WTC11 (cell line): ENCODE measurements around the gene PIK3C2G.

ENCODE experiments used
- E2F1 ChIP-seq: sonication (generic); formaldehyde crosslinking; IDR thresholded peaks from 2 replicates; pipeline ENCODE4 v1.8.0; 2022; ENCODE audit warnings: mild to moderate bottlenecking, missing genetic modification reagents
- ESRRA ChIP-seq: sonication (generic); formaldehyde crosslinking; IDR thresholded peaks from 2 replicates; pipeline ENCODE4 v1.8.1; 2022; ENCODE audit warnings: mild to moderate bottlenecking, missing genetic modification reagents, borderline replicate concordance
- FOXP1 ChIP-seq: sonication (generic); formaldehyde crosslinking; IDR thresholded peaks from 2 replicates; pipeline ENCODE4 v1.8.0; 2022; ENCODE audit warnings: missing genetic modification reagents, mild to moderate bottlenecking, moderate library complexity, borderline replicate concordance
- HMGXB4 ChIP-seq: sonication (generic); formaldehyde crosslinking; IDR thresholded peaks from 2 replicates; pipeline ENCODE4 v1.8.1; 2023; ENCODE audit warnings: mild to moderate bottlenecking, moderate library complexity, missing genetic modification reagents
- MXD4 ChIP-seq: fragments of 250-450 bp; sonication (Bioruptor Pico); IDR thresholded peaks from 2 replicates; pipeline ENCODE4 v1.8.0; 2021; ENCODE audit warnings: mild to moderate bottlenecking, moderate library complexity, borderline replicate concordance
- SOX15 ChIP-seq: fragments of 250-450 bp; sonication (Bioruptor Pico); IDR thresholded peaks from 2 replicates; pipeline ENCODE4 v1.9.0; 2021; ENCODE audit warnings: mild to moderate bottlenecking
- ZNF263 ChIP-seq: sonication (generic); formaldehyde crosslinking; IDR thresholded peaks from 2 replicates; pipeline ENCODE4 v1.8.1; 2022; ENCODE audit warnings: low read depth, mild to moderate bottlenecking, moderate library complexity, missing genetic modification reagents
- ZNF512 ChIP-seq: sonication (generic); formaldehyde crosslinking; IDR thresholded peaks from 2 replicates; pipeline ENCODE4 v1.8.1; 2022; ENCODE audit warnings: missing genetic modification reagents, borderline replicate concordance
- ZSCAN18 ChIP-seq: fragments of 250-450 bp; sonication (Bioruptor Pico); IDR thresholded peaks from 2 replicates; pipeline ENCODE4 v2.1.2; 2022; ENCODE audit warnings: mild to moderate bottlenecking, moderate library complexity
- TF ChIP-seq, protein P1 (sequence below): fragments of 200-600 bp; IDR thresholded peaks from 2 replicates; pipeline ENCODE4 v1.8.0; 2022; ENCODE audit warnings: antibody characterized with exemption
- TF ChIP-seq, protein P2 (sequence below): sonication (generic); formaldehyde crosslinking; IDR thresholded peaks from 2 replicates; pipeline ENCODE4 v1.8.0; 2022; ENCODE audit warnings: mild to moderate bottlenecking, missing genetic modification reagents

GRCh38 chr12:18586581-18586980 is 325.3 kb downstream of the PIK3C2G start:
- TF ChIP-seq HMGXB4 (no peak), ZNF512 (CRISPR knock-in tag) (no peak), ZNF263 (CRISPR knock-in tag) (no peak), SOX15 (CRISPR knock-in tag) (no peak), ESRRA (CRISPR knock-in tag) (no peak), ZSCAN18 (CRISPR knock-in tag) (no peak), FOXP1 (no peak), MXD4 (CRISPR knock-in tag) (no peak), E2F1 (no peak)
- TF ChIP-seq, protein P1, sequence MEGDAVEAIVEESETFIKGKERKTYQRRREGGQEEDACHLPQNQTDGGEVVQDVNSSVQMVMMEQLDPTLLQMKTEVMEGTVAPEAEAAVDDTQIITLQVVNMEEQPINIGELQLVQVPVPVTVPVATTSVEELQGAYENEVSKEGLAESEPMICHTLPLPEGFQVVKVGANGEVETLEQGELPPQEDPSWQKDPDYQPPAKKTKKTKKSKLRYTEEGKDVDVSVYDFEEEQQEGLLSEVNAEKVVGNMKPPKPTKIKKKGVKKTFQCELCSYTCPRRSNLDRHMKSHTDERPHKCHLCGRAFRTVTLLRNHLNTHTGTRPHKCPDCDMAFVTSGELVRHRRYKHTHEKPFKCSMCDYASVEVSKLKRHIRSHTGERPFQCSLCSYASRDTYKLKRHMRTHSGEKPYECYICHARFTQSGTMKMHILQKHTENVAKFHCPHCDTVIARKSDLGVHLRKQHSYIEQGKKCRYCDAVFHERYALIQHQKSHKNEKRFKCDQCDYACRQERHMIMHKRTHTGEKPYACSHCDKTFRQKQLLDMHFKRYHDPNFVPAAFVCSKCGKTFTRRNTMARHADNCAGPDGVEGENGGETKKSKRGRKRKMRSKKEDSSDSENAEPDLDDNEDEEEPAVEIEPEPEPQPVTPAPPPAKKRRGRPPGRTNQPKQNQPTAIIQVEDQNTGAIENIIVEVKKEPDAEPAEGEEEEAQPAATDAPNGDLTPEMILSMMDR = no peak
- TF ChIP-seq, protein P2, sequence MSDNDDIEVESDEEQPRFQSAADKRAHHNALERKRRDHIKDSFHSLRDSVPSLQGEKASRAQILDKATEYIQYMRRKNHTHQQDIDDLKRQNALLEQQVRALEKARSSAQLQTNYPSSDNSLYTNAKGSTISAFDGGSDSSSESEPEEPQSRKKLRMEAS (CRISPR knock-in tag) = no peak
